ENCODE measurements around the gene ALDH3A1. TPM values are rescaled to one million over a fixed set of nuclear protein-coding genes. Genes with fewer than 3 reads are reported as not detected.
A peak's percentile ranks its signal among the peaks of the same experiment; 100 is the strongest.

The ALDH3A1 gene
- polyA plus RNA-seq, 3 donors: not detected

GRCh38 chr17:19703106-19703827 lies 44.8 kb downstream of the ALDH3A1 start:
- peaks cover 13% of the 10 kb centered on the region for H3K4me1 Mint-ChIP-seq
- no peak for DNase-seq
- no peaks in the 10 kb centered on the region for H3K9me3 Mint-ChIP-seq
- H3K27ac Mint-ChIP-seq: no peak overlapping the region
- Histone ChIP-seq H4K20me1 (ENCODE audit: insufficient read depth, low read length) (no peaks in the 10 kb centered on the region), H3K9ac (ENCODE audit: insufficient read depth, low read length, poor library complexity, severe bottlenecking) (no peak overlapping the region), H3K4me3 (replicated peaks in 1 of 3; ENCODE audit: low read depth in 2 of 3, low read length in 3 of 3) (no peak overlapping the region), H3K9me3 (replicated peaks in 1 of 2; ENCODE audit: control insufficient read depth in 1 of 2, insufficient read depth in 1 of 2, low read length in 2 of 2) (no peaks in the 10 kb centered on the region), H3K4me1 (ENCODE audit: control insufficient read depth in 1 of 2, insufficient read depth in 2 of 2, low read length in 2 of 2) (peaks cover 8% of the 10 kb centered on the region in 2 donors), H3K4me2 (replicated peaks; ENCODE audit: extremely low read depth, low read length, poor library complexity, severe bottlenecking) (no peak overlapping the region), H3K27ac (ENCODE audit: low read depth in 1 of 2, low read length in 2 of 2) (no peak overlapping the region), H3K36me3 (replicated peaks in 1 of 2; ENCODE audit: control insufficient read depth in 1 of 2, insufficient read depth in 2 of 2, low read length in 2 of 2) (no peaks in the 10 kb centered on the region), H3K27me3 (ENCODE audit: control insufficient read depth in 2 of 2, insufficient read depth in 2 of 2, low read length in 2 of 2) (no peaks in the 10 kb centered on the region), H2AFZ (ENCODE audit: insufficient read depth, low read depth, low read length, poor library complexity, severe bottlenecking) (no peak overlapping the region), H3K79me2 (ENCODE audit: insufficient read depth, low read length) (no peaks in the 10 kb centered on the region)
- 92% methylated on average over 8 of the region's 10 CpGs for WGBS (ENCODE audit: insufficient coverage)
- H3K4me3 Mint-ChIP-seq: no peak overlapping the region
- TF ChIP-seq CTCF (IDR thresholded peaks at IDR 0.05): no peak
- intact Hi-C loops (cut with micrococcal nuclease): loop anchor here in 1 of 2 donors (5.0 kb wide), 1 partner anchor 44 kb away; the partner anchor contains the start of gene ALDH3A1
- H3K27me3 Mint-ChIP-seq (ENCODE audit: low read depth in 3 of 3): peaks cover 0 to 2% (median 0%) of the 10 kb centered on the region in 3 donors
- H3K36me3 Mint-ChIP-seq: no peaks in the 10 kb centered on the region

- H3K27ac ChIP-seq (ENCODE audit: low read depth in 1 of 2, low read length in 2 of 2): no peak overlapping the region
- intact Hi-C loops (cut with micrococcal nuclease): loop anchor here in 1 of 2 donors (5.0 kb wide), 1 partner anchor 45 kb away; the partner anchor contains the start of gene ALDH3A1
- H3K4me1 Mint-ChIP-seq: peaks cover 13% of the 10 kb centered on the region
- H3K9me3 ChIP-seq (replicated peaks in 1 of 2; ENCODE audit: control insufficient read depth in 1 of 2, insufficient read depth in 1 of 2, low read length in 2 of 2): no peaks in the 10 kb centered on the region
- H3K4me2 ChIP-seq (replicated peaks; ENCODE audit: extremely low read depth, low read length, poor library complexity, severe bottlenecking): no peak overlapping the region
- no peak for DNase-seq
- no peak for TF ChIP-seq CTCF (IDR thresholded peaks at IDR 0.05)
- H3K27me3 Mint-ChIP-seq (ENCODE audit: low read depth in 3 of 3): peaks cover 0 to 2% (median 0%) of the 10 kb centered on the region in 3 donors
- no peaks in the 10 kb centered on the region for H3K27me3 ChIP-seq (ENCODE audit: control insufficient read depth in 2 of 2, insufficient read depth in 2 of 2, low read length in 2 of 2)
- H3K9me3 Mint-ChIP-seq: no peaks in the 10 kb centered on the region
- H3K4me1 ChIP-seq (ENCODE audit: control insufficient read depth in 1 of 2, insufficient read depth in 2 of 2, low read length in 2 of 2): peaks cover 8% of the 10 kb centered on the region in 2 donors
- H3K27ac Mint-ChIP-seq: peak overlapping the region in 1 of 7 donors; percentile 50
- H3K4me3 ChIP-seq (replicated peaks in 1 of 3; ENCODE audit: low read depth in 2 of 3, low read length in 3 of 3): no peak overlapping the region
- no peaks in the 10 kb centered on the region for H3K79me2 ChIP-seq (ENCODE audit: insufficient read depth, low read length)
- H3K9ac ChIP-seq (ENCODE audit: insufficient read depth, low read length, poor library complexity, severe bottlenecking): no peak overlapping the region
- no peaks in the 10 kb centered on the region for H4K20me1 ChIP-seq (ENCODE audit: insufficient read depth, low read length)
- H3K36me3 Mint-ChIP-seq: no peaks in the 10 kb centered on the region
- no peak overlapping the region for H2AFZ ChIP-seq (ENCODE audit: insufficient read depth, low read depth, low read length, poor library complexity, severe bottlenecking)
- H3K4me3 Mint-ChIP-seq: no peak overlapping the region
- no peaks in the 10 kb centered on the region for H3K36me3 ChIP-seq (replicated peaks in 1 of 2; ENCODE audit: control insufficient read depth in 1 of 2, insufficient read depth in 2 of 2, low read length in 2 of 2)
- 52% methylated on average over 3 of the region's 4 CpGs for WGBS (ENCODE audit: insufficient coverage)
These were observed 45.9 kb downstream of the ALDH3A1 start for GRCh38 chr17:19702217-19702641.

Other genes with a start within 250 kb of the ALDH3A1 start
- 1 to 10 TPM in 1 of 3 donors, under 1 TPM in 2; 0.44 to 2.0 (median 0.49) TPM for gene SLC47A1, start 214.4 kb downstream of the ALDH3A1 start, polyA plus RNA-seq
- 10 to 100 TPM; 22.5 to 58.0 (median 50.3) TPM for gene ALDH3A2, start 99.5 kb downstream of the ALDH3A1 start, polyA plus RNA-seq
- gene SLC47A2, start 31.7 kb downstream of the ALDH3A1 start, polyA plus RNA-seq: not detected
- 10 to 100 TPM in 2 of 3 donors, 1 to 10 TPM in 1; 8.5 to 27.2 (median 12.3) TPM for gene ULK2, start 119.6 kb upstream of the ALDH3A1 start, polyA plus RNA-seq
- 10 to 100 TPM; 13.1 to 62.6 (median 15.4) TPM for gene AKAP10, start 229.5 kb upstream of the ALDH3A1 start, polyA plus RNA-seq